K562 (cell line): ENCODE measurements around the gene CHML. TPM values are rescaled to one million over a fixed set of nuclear protein-coding genes. Genes with fewer than 3 reads are reported as not detected.

Experiments used
- ARID1B ChIP-seq: fragments of 450-650 bp; IDR thresholded peaks from 2 replicates; pipeline ENCODE4 v1.6.1; 2016; ENCODE audit warnings: antibody characterized with exemption, mild to moderate bottlenecking, inconsistent platforms
- ATF7 ChIP-seq: fragments of 450-650 bp; IDR thresholded peaks from 2 replicates; pipeline ENCODE4 v1.7.1; 2014; ENCODE audit warnings: mild to moderate bottlenecking, moderate library complexity
- DPF2 ChIP-seq: fragments of 450-650 bp; IDR thresholded peaks from 2 replicates; pipeline ENCODE4 v1.6.1; 2016
- EP300 ChIP-seq: IDR thresholded peaks from 2 replicates; pipeline ENCODE4 v1.6.1; 2012; ENCODE audit warnings: low read length, improper control_type of control experiment
- EZH2 ChIP-seq: IDR thresholded peaks from 2 replicates; pipeline ENCODE4 v1.6.1; 2012; ENCODE audit warnings: low read depth, mild to moderate bottlenecking, inconsistent platforms, low read length, borderline replicate concordance
- HDAC2 ChIP-seq: fragments of 450-650 bp; IDR thresholded peaks from 2 replicates; pipeline ENCODE4 v1.6.1; 2016; ENCODE audit warnings: mild to moderate bottlenecking
- KDM1A ChIP-seq, 2 experiments: fragments of 450-650 bp; IDR thresholded peaks; 2 replicates each; pipeline ENCODE4 v1.6.1; 2016; ENCODE audit warnings: mild to moderate bottlenecking in 2 of 2
- MAZ ChIP-seq, 2 experiments: fragments of 450-650 bp in 1 of 2; sonication (generic) in 1 of 2; formaldehyde crosslinking; IDR thresholded peaks in 1 of 2; conservative IDR thresholded peaks in 1 of 2; 2 replicates each; pipeline versions ENCODE4 v1.4.0 to v1.5.0; 2020; ENCODE audit warnings: mild to moderate bottlenecking in 1 of 2, missing genetic modification reagents in 1 of 2
- PKNOX1 ChIP-seq: fragments of 450-650 bp; IDR thresholded peaks from 2 replicates; pipeline ENCODE4 v1.6.1; 2016
- SMAD3 ChIP-seq: fragments of 450-650 bp; formaldehyde crosslinking; conservative IDR thresholded peaks from 2 replicates; pipeline ENCODE4 v1.4.0; 2020; ENCODE audit warnings: mild to moderate bottlenecking
- SMARCA4 ChIP-seq: fragments of 450-650 bp; IDR thresholded peaks from 2 replicates; pipeline ENCODE4 v1.6.1; 2016
- SMARCE1 ChIP-seq: fragments of 450-650 bp; IDR thresholded peaks from 2 replicates; pipeline ENCODE4 v1.7.1; 2016; ENCODE audit warnings: mild to moderate bottlenecking
- TEAD4 ChIP-seq, 2 experiments: sonication (generic) in 1 of 2; formaldehyde crosslinking in 1 of 2; IDR thresholded peaks; 2 replicates each; pipeline versions ENCODE4 v1.6.1 to v1.8.0; 2012 to 2022; ENCODE audit warnings: borderline replicate concordance in 1 of 2, inconsistent platforms in 1 of 2, low read length in 1 of 2, mild to moderate bottlenecking in 1 of 2, missing genetic modification reagents in 1 of 2
- TRIM24 ChIP-seq, 2 experiments: fragments of 450-650 bp; IDR thresholded peaks; 2 replicates each; pipeline ENCODE4 v1.6.1; 2016
- ZNF175 ChIP-seq: fragments of 200-800 bp; sonication (Bioruptor generic); IDR thresholded peaks from 2 replicates; pipeline ENCODE4 v1.6.1; 2016; ENCODE audit warnings: low read depth, mild to moderate bottlenecking, missing genetic modification characterization, missing compliant biosample characterization
- ZNF316 ChIP-seq: fragments of 450-650 bp; IDR thresholded peaks from 2 replicates; pipeline ENCODE4 v1.6.1; 2016
- polyA plus RNA-seq, 8 experiments: library from polyadenylated mRNA; depleted of rRNA in 4 of 8; stranded (reverse) in 5 of 8; unstranded in 3 of 8; fragments of >200 nt; fragmentation: Nextera tagmentation in 2 of 8; fragmentation: Illumina TruSeq in 1 of 8; extraction: Ambion mirVana in 2 of 8; extraction: Trizol in 1 of 8; gene quantifications; 2 replicates each; pipeline versions ENCODE4 v1.2.1 to v1.2.3, GENCODE V29; 2011 to 2014; ENCODE audit warnings: inconsistent platforms in 1 of 8, missing spikeins in 1 of 8
- total RNA-seq, 7 experiments: library from RNA; depleted of rRNA in 6 of 7; stranded (reverse); fragments of >200 nt in 6 of 7; fragmentation: Illumina TruSeq in 2 of 7; extraction: Trizol in 2 of 7; gene quantifications; 2 replicates each; pipeline versions ENCODE4 v1.2.1 to v1.2.3, GENCODE V29; 2011 to 2021; ENCODE audit warnings: low replicate concordance in 1 of 7

Gene CHML
- total and polyA plus RNA-seq, 9 of the 15 experiments (the other 6 are each of a cell fraction or from before 2014, with no cell fraction given): 13.0 to 88.3 (median 62.8) TPM

- TF ChIP-seq SMARCA4 (peak; percentile 53; the same call in 1 of the 2 replicates), EZH2 (no peak), MAZ (CRISPR knock-in tag; conservative IDR thresholded peaks at IDR 0.05 in 1 of 2, IDR thresholded peaks at IDR 0.05 in 1 of 2) (0 out of 4 replicates have a peak, but pooled peaks of 1 of the 2 experiments have one; percentile 21), ZNF316 (peak; percentile 49), HDAC2 (peak; percentile 45; the same call in 1 of the 2 replicates), ARID1B (peak; percentile 50; the same call in 1 of the 2 replicates), ZNF175 (CRISPR knock-in tag) (peak; percentile 67; the same call in 1 of the 2 replicates), EP300 (no peak), SMARCE1 (0 out of 2 replicates have a peak, but pooled peaks have one; percentile 22), TRIM24 (IDR thresholded peaks at IDR 0.05) (peak; percentile 33 to 80; a peak in 3 of 4 replicates), TEAD4 (IDR thresholded peaks at IDR 0.05; ENCODE audit: low read length) (peak; percentile 41; the same call in 1 of the 2 replicates), TEAD4 (CRISPR knock-in tag; IDR thresholded peaks at IDR 0.05; ENCODE audit: borderline replicate concordance) (no peak), SMAD3 (CRISPR knock-in tag) (no peak), PKNOX1 (no peak), KDM1A (IDR thresholded peaks at IDR 0.05) (peak; percentile 61 to 77), DPF2 (0 out of 2 replicates have a peak, but pooled peaks have one; percentile 39), ATF7 (0 out of 2 replicates have a peak, but pooled peaks have one; percentile 38)
- TF ChIP-seq, all 486 proteins: peak for 31
Observed at GRCh38 chr1:241612533-241613477, 27.4 kb downstream of the CHML start (continued).
